ENCODE results near the gene ALDH1L1. TPM values are rescaled to one million over a fixed set of nuclear protein-coding genes. Genes with fewer than 3 reads are reported as not detected.

ALDH1L1 gene
- total RNA-seq, 1 experiment from 2014 or later = 0.36 TPM

DNA sequence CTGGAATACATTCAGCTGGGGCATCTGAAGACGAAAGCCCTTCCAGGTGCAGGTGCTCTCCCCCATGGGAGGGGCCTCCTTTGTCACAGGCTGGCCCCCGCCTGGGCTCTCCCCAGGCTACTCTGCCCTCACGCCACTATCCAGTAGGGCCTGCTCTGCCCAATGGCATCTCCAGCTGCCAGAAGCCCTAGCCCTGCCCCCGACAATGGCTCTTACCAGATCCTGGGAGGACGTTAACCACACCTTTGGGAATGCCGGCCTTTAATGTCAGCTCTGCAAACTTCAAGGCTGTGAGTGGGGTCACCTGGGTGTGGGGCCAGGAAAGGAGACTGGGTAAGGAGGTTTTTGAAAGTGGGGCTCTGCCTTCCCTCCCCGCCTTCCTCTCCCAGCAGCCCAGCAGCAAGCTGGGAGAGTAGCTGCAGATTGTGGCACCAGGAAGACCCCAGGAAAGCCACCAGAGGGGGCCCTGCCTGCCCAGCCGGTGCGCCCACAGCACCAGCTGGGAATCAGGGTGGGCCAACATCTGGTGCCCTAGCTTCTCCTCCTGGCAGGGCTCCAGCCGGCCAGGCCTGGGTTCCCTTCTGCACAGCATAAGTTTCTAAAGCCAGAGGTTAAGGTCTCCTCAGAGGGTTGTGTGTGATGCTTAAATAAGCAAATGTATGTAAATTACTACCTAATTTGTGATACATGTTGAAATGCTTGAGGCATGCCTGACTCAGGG, 56.1 kb downstream of the ALDH1L1 start:
- Histone ChIP-seq H3K4me3 (ENCODE audit: low read depth in 2 of 2, low read length in 2 of 2) (no peak overlapping the region), H3K27me3 (ENCODE audit: control insufficient read depth, insufficient read depth, low read length) (peaks cover 13% of the 10 kb centered on the region; the same call in 1 of the 2 replicates), H3K4me1 (ENCODE audit: control insufficient read depth, insufficient read depth, low read length) (no peaks in the 10 kb centered on the region), H3K36me3 (ENCODE audit: control insufficient read depth, insufficient read depth, low read length) (no peaks in the 10 kb centered on the region), H3K9me3 (ENCODE audit: control insufficient read depth, insufficient read depth, low read depth, low read length) (no peaks in the 10 kb centered on the region), H3K27ac (ENCODE audit: low read length) (no peak overlapping the region)
- in situ Hi-C loops (cut with HindIII; ENCODE audit: low pct_unique_long_range_greater_than_20kb, low sequenced_read_pairs) = no loop called here
- TF ChIP-seq SIN3A (IDR thresholded peaks at IDR 0.05; ENCODE audit: borderline replicate concordance, insufficient read depth, low read depth, low read length) (no peak), TCF7L2 (IDR thresholded peaks at IDR 0.05; ENCODE audit: low read depth, low read length) (no peak), REST (IDR thresholded peaks at IDR 0.05; ENCODE audit: insufficient read depth in 1 of 2, low read depth in 2 of 2, low read length in 1 of 2) (no peak), POLR2AphosphoS5 (IDR thresholded peaks at IDR 0.05; ENCODE audit: low read depth, low read length) (no peak)
- TF ChIP-seq, protein P1, sequence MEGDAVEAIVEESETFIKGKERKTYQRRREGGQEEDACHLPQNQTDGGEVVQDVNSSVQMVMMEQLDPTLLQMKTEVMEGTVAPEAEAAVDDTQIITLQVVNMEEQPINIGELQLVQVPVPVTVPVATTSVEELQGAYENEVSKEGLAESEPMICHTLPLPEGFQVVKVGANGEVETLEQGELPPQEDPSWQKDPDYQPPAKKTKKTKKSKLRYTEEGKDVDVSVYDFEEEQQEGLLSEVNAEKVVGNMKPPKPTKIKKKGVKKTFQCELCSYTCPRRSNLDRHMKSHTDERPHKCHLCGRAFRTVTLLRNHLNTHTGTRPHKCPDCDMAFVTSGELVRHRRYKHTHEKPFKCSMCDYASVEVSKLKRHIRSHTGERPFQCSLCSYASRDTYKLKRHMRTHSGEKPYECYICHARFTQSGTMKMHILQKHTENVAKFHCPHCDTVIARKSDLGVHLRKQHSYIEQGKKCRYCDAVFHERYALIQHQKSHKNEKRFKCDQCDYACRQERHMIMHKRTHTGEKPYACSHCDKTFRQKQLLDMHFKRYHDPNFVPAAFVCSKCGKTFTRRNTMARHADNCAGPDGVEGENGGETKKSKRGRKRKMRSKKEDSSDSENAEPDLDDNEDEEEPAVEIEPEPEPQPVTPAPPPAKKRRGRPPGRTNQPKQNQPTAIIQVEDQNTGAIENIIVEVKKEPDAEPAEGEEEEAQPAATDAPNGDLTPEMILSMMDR (IDR thresholded peaks at IDR 0.05) = no peak
- intact Hi-C loops (cut with micrococcal nuclease; ENCODE audit: unreplicated experiment) = no loop called here
- DNase-seq (ENCODE audit: low read depth, low spot score) (no peak), ATAC-seq (no peak)
- no TSS peak for BruUV-seq (replicated peaks)
- CTCF ChIA-PET = no interaction called here
- POLR2A ChIA-PET = no interaction called here

DNA sequence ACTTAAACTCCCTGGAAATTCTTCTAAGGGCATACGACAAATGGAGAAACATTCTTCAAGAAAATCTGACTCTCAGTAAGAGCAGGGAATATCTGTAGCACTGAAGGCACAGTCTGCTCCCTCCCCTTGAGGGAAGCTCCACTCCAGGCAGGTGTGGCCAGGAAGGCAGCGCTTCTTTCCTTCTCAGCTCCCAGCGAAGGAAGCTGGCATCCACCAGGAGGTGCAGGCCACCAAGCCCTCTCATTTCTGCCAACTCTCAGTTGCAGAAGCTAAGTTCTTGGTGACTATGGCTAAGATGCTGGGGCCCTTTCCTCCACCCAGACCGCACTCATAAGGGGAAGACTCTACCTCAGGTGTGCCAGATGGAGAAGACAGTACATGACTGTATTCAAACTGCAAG, 58.8 kb downstream of the ALDH1L1 start:
- ChIA-PET CTCF (interaction anchor here (0.6 to 0.9 kb wide), 2 partner anchors 10 to 89 kb away, joined by 3 to 7 read pairs; no protein-coding TSS in a partner anchor), POLR2A (no interaction called here)
- in situ Hi-C loops (cut with HindIII; ENCODE audit: low pct_unique_long_range_greater_than_20kb, low sequenced_read_pairs) = no loop called here
- BruUV-seq (replicated peaks) = no TSS peak
- H3K4me1 ChIP-seq (ENCODE audit: control insufficient read depth, insufficient read depth, low read length) = no peaks in the 10 kb centered on the region
- TF ChIP-seq, protein P1 (IDR thresholded peaks at IDR 0.05) = no peak
- TF ChIP-seq TCF7L2 (IDR thresholded peaks at IDR 0.05; ENCODE audit: low read depth, low read length) = no peak
- no peak for TF ChIP-seq POLR2AphosphoS5 (IDR thresholded peaks at IDR 0.05; ENCODE audit: low read depth, low read length)
- no peak for TF ChIP-seq SIN3A (IDR thresholded peaks at IDR 0.05; ENCODE audit: borderline replicate concordance, insufficient read depth, low read depth, low read length)
- TF ChIP-seq REST (IDR thresholded peaks at IDR 0.05; ENCODE audit: insufficient read depth in 1 of 2, low read depth in 2 of 2, low read length in 1 of 2) = no peak
- H3K9me3 ChIP-seq (ENCODE audit: control insufficient read depth, insufficient read depth, low read depth, low read length) = no peaks in the 10 kb centered on the region
- H3K36me3 ChIP-seq (ENCODE audit: control insufficient read depth, insufficient read depth, low read length) = no peaks in the 10 kb centered on the region
- H3K4me3 ChIP-seq (ENCODE audit: low read depth in 2 of 2, low read length in 2 of 2) = no peak overlapping the region
- peaks cover 16% of the 10 kb centered on the region for H3K27me3 ChIP-seq (ENCODE audit: control insufficient read depth, insufficient read depth, low read length)
- H3K27ac ChIP-seq (ENCODE audit: low read length) = no peak overlapping the region
- DNase-seq (ENCODE audit: low read depth, low spot score) (no peak), ATAC-seq (no peak)
- intact Hi-C loops (cut with micrococcal nuclease; ENCODE audit: unreplicated experiment) = no loop called here
